Bronchial epithelial cell (primary cell): Measurements from ENCODE around the gene PHF2. TPM values are rescaled to one million over a fixed set of nuclear protein-coding genes. Genes with fewer than 3 reads are reported as not detected.
A peak's percentile ranks its signal among the peaks of the same experiment; 100 is the strongest.

Experiments used
- DNase-seq: peaks from one replicate; pipeline ENCODE4 v3.0.0-alpha.2; 2010; ENCODE audit warnings: low read depth
- FAIRE-seq: peaks from 2 replicates; lab custom pipeline; 2011; peaks lifted over from hg19 to GRCh38; lab: Jason Lieb, UNC
- H3K27me3 ChIP-seq: 2 replicates; pipeline ENCODE4 v1.5.1; 2011; ENCODE audit warnings: low read length; ENCODE audit not compliant: control insufficient read depth, insufficient read depth
- H3K36me3 ChIP-seq: 2 replicates; pipeline ENCODE4 v1.5.1; 2011; ENCODE audit warnings: low read length; ENCODE audit not compliant: control insufficient read depth, insufficient read depth
- H3K4me3 ChIP-seq: 2 replicates; pipeline ENCODE4 v1.5.1; 2011; ENCODE audit warnings: mild to moderate bottlenecking, low read depth, low read length, control low read depth
- CTCF ChIP-seq: IDR thresholded peaks from 2 replicates; pipeline ENCODE4 v1.5.1; 2011; ENCODE audit warnings: mild to moderate bottlenecking, moderate library complexity, low read length, control low read depth, inconsistent platforms; ENCODE audit not compliant: insufficient read depth, severe bottlenecking
- total RNA-seq: library from RNA; depleted of rRNA; stranded (reverse); fragments of >200 nt; gene quantifications from 2 replicates; pipeline ENCODE4 v1.2.1, GENCODE V29; 2014

PHF2 gene
- total RNA-seq, 1 donor from 2014 or later: 10.0 TPM

GRCh38 chr9:93686880-93687236 is 110.5 kb downstream of the PHF2 start:
- DNase-seq (no peak), FAIRE-seq (peak; percentile 43)
- TF ChIP-seq CTCF: no peak
- Histone ChIP-seq H3K4me3 (no peak overlapping the region), H3K36me3 (no peaks in the 10 kb centered on the region), H3K27me3 (no peaks in the 10 kb centered on the region)

- Histone ChIP-seq H3K36me3 (no peaks in the 10 kb centered on the region), H3K4me3 (no peak overlapping the region), H3K27me3 (no peaks in the 10 kb centered on the region)
- FAIRE-seq (no peak), DNase-seq (no peak)
- no peak for TF ChIP-seq CTCF
Measured at GRCh38 chr9:93690618-93691017, 114.2 kb downstream of the PHF2 start.

GRCh38 chr9:93693129-93693528 is 116.7 kb downstream of the PHF2 start:
- no peak for TF ChIP-seq CTCF
- DNase-seq (no peak), FAIRE-seq (no peak)
- no peaks in the 10 kb centered on the region for H3K36me3 ChIP-seq
- no peak overlapping the region for H3K4me3 ChIP-seq
- no peaks in the 10 kb centered on the region for H3K27me3 ChIP-seq

- TF ChIP-seq CTCF: no peak
- no peak for DNase-seq
- FAIRE-seq: no peak
- H3K27me3 ChIP-seq: no peaks in the 10 kb centered on the region
- H3K36me3 ChIP-seq: no peaks in the 10 kb centered on the region
- H3K4me3 ChIP-seq: no peak overlapping the region
Measured at GRCh38 chr9:93697352-93698139, 121.2 kb downstream of the PHF2 start.

GRCh38 chr9:93698140-93698908 is 121.9 kb downstream of the PHF2 start:
- no peaks in the 10 kb centered on the region for H3K27me3 ChIP-seq
- no peak overlapping the region for H3K4me3 ChIP-seq
- FAIRE-seq (no peak), DNase-seq (no peak)
- TF ChIP-seq CTCF: no peak
- H3K36me3 ChIP-seq: no peaks in the 10 kb centered on the region
